Measurements from ENCODE around the gene HRNR.
"Not testable (repeated sequence)": the region's sequence is repeated elsewhere in the genome, so short reads cannot be mapped to it uniquely, and the experiment has no call there.

The HRNR gene

GRCh38 chr1:152224093-152224492 is at the start of gene HRNR:
HRNR (minus strand) TSS chr1:152224193; CDS start chr1:152223253, 940 bp downstream.
- no peaks in the 10 kb centered on the region for H3K4me1 Mint-ChIP-seq
- no peak within 1 kb of the TSS for H3K27ac Mint-ChIP-seq
- H3K4me3 Mint-ChIP-seq, result no peak within 1 kb of the TSS
- DNase-seq, result no peak
- no peak for ATAC-seq
- no peaks in the 10 kb centered on the region for H3K27me3 Mint-ChIP-seq
- H3K9me3 Mint-ChIP-seq, result peaks cover 0 to 4% of the 10 kb centered on the region in 2 donors

- not testable (repeated sequence) for ATAC-seq
These were observed 32.4 kb upstream of the HRNR start for GRCh38 chr1:152256394-152256793.

DNA sequence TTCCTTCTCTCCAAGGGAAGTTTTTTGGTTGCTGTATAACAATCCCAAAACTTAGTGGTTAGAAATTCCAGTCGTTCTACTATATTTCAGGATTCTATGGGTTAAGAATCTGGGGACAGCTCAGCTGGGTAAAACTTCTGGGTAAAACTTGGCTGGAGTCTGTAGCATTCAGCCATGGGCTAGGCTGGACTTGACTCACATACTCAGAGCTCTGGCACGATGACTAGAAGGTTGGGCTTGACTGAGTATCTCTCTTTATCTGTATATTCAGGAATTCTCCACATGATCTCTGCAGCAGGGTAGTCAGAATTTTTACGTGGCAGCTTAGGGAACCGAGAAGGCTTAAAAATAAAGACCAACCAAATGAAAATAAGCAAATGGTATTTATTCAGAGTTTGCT is 28.2 kb upstream of the HRNR start:
- DNase-seq, result no peak
- no peak for ATAC-seq
- H3K27me3 Mint-ChIP-seq, result no peaks in the 10 kb centered on the region
- H3K4me3 Mint-ChIP-seq, result no peak overlapping the region
- no peaks in the 10 kb centered on the region for H3K4me1 Mint-ChIP-seq
- no peaks in the 10 kb centered on the region for H3K9me3 Mint-ChIP-seq
- H3K27ac Mint-ChIP-seq, result no peak overlapping the region

More at GRCh38 chr1:152256394-152256793, 32.4 kb upstream of the HRNR start:
- not testable (repeated sequence) for H3K4me1 Mint-ChIP-seq, H3K27ac Mint-ChIP-seq, H3K4me3 Mint-ChIP-seq, H3K27me3 Mint-ChIP-seq, DNase-seq
- H3K9me3 Mint-ChIP-seq, result peaks cover 8 to 13% of the 10 kb centered on the region in 2 donors

- H3K4me3 Mint-ChIP-seq, result no peak overlapping the region
- ATAC-seq (no peak), DNase-seq (no peak)
- H3K27me3 Mint-ChIP-seq, result peaks cover 7% of the 10 kb centered on the region
- H3K4me1 Mint-ChIP-seq, result no peaks in the 10 kb centered on the region
- no peaks in the 10 kb centered on the region for H3K9me3 Mint-ChIP-seq
- no peak overlapping the region for H3K27ac Mint-ChIP-seq
These were observed 27.4 kb upstream of the HRNR start for GRCh38 chr1:152251391-152251790.

DNA sequence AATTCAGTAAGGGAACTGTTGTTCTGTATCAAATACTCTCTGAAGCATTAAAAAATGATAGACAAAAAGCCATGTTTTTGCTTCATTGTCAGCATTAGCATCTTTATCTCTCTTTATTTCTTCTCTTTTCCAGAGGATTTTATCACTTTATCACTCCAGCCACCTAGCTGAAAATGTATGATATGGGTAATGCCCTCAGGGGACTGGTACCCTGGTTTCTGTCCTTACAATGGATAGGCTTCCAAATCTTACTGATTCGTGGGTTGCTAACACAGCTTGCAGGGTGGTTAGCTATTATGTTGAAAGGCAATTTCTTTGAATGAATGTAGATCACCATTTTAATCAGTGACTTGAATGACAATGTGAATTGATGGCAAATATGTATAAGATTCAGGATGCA is 23.3 kb upstream of the HRNR start:
- no peak for DNase-seq
- Mint-ChIP-seq H3K4me1 (no peaks in the 10 kb centered on the region), H3K27me3 (peaks cover 10% of the 10 kb centered on the region), H3K4me3 (no peak overlapping the region), H3K9me3 (no peaks in the 10 kb centered on the region), H3K27ac (no peak overlapping the region)
- ATAC-seq, result no peak

GRCh38 chr1:152244576-152245273 is 20.7 kb upstream of the HRNR start:
- Mint-ChIP-seq H3K27ac (no peak overlapping the region), H3K4me1 (no peaks in the 10 kb centered on the region), H3K27me3 (peaks cover 22% of the 10 kb centered on the region), H3K9me3 (no peaks in the 10 kb centered on the region), H3K4me3 (no peak overlapping the region)
- DNase-seq (no peak), ATAC-seq (no peak)

DNA sequence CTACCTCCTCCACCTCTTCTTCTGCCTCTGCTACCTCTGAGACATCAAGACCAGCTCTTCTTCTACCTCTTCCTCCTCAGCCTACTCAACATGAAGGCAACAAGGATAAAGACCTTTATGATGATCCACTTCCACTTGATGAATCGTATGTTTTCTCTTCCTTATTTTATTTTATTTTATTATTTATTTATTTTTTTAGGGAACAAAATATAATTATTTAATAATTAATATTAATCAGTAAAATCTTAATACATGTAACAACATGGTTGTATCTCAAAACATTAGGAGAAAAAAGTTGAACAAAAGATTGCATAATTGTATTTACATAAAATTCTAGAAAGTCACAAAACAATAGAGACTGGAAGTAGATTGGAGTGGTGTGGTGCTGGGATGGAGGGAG is 13.1 kb upstream of the HRNR start:
- H3K4me1 Mint-ChIP-seq, result no peaks in the 10 kb centered on the region

DNA sequence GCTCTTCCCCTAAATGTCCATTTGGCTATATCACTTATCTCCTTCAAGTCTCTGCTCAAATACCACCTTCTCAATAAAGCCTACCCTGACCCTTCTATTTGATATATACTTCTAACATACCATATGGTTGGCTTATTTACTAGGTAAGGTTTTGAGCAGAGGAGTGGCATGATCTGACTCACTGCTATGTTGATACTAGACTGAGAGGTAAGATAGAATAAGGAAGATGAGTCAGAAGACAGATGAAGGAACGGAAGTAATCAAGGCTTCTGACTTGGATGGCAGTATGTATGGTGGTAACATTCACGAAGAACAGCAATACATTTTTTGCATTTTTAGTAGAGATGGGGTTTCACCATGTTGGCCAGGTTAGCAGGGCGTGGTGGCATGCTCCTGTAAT is 4.8 kb upstream of the HRNR start:
- no peak for ATAC-seq
- H3K27ac Mint-ChIP-seq, result no peak overlapping the region

More for the DNA sequence above, 13.1 kb upstream of the HRNR start:
- Mint-ChIP-seq H3K9me3 (no peaks in the 10 kb centered on the region), H3K27me3 (peaks cover 19% of the 10 kb centered on the region), H3K27ac (no peak overlapping the region), H3K4me3 (no peak overlapping the region)
- ATAC-seq (no peak), DNase-seq (no peak)

DNA sequence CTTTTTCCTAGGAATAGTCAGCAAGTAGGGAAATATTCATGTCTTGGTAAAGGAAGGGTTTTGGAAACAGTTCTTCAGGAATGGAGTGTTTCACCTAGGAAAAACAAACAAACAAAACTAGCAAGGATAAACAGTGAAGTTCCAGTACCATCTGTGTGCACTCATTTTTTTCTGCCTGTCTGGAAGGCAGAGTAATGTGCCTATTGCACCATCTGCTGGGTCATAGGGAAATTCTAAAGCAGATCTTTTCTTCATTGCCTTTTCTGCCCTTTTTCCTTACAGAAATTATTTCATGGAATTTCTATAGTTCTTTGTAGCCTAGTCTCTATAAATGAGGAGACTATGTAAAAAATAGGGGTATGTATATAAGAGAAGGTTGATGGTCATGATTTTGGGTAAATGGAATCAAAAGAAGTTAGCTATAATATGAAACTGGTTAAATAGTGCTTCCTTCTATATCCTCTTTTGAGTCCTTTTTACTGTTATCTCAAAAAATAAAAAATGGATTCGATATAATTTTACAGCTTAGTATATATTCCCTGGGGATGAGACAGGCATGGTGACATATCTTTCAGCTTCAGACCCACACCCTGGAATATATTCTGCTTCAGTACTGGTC is 3.4 kb upstream of the HRNR start:
- no peak for ATAC-seq
- Mint-ChIP-seq H3K4me1 (no peaks in the 10 kb centered on the region), H3K27me3 (no peaks in the 10 kb centered on the region), H3K4me3 (no peak overlapping the region), H3K9me3 (no peaks in the 10 kb centered on the region), H3K27ac (no peak overlapping the region)
- no peak for DNase-seq

More for the DNA sequence above, 4.8 kb upstream of the HRNR start:
- no peak for DNase-seq
- H3K9me3 Mint-ChIP-seq, result no peaks in the 10 kb centered on the region
- no peaks in the 10 kb centered on the region for H3K27me3 Mint-ChIP-seq
- H3K4me1 Mint-ChIP-seq, result no peaks in the 10 kb centered on the region
- H3K4me3 Mint-ChIP-seq, result no peak overlapping the region

- no peak for ATAC-seq
These were observed 1.7 kb upstream of the HRNR start for GRCh38 chr1:152225678-152226077.

DNA sequence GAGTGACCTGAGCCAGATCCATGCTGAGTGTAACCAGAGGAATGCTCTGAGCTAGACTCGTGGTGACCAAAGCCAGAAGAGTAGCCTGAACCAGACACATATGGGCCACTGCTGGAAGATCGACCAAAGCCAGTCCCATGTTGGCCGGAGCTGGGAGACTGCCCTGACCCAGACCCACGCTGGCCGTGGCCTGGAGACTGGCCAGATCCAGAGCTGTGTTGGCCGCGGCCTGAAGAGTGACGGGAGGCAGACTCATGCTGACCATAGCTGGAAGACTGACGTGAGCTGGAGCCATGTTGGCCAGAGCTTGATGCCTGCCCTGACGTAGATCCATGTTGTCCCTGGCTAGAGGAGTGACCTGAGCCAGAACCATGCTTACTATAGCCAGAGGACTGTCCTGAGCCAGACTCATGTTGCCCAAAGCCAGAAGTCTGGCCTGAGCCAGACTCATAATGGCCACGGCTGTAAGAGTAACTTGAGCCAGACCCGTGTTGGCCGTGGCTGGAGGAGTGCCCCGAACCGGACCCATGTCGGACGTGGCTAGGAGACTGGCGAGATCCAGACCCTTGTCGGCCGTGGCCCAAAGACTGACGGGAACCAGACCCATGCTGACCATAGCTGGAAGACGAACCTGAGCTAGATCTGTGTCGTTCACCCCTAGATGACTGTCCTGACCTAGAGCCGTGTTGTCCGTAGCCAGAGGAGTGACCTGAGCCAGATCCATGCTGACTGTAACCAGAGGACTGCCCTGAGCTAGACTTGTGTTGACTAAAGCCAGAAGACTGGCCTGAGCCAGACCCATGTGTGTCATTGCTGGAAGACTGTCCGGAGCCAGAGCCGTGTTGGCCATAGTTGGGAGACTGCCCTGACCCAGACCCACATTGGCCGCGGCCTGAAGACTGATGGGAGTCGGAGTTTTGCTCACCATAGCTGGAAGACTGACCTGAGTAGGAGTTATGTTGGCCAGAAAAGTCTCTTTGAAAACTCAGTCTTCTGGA is 3.5 kb downstream of the HRNR start:
- H3K27ac Mint-ChIP-seq, result no peak overlapping the region
- H3K9me3 Mint-ChIP-seq, result peaks cover 0 to 11% of the 10 kb centered on the region in 2 donors
- no peaks in the 10 kb centered on the region for H3K4me1 Mint-ChIP-seq
- ATAC-seq, result no peak
- no peak overlapping the region for H3K4me3 Mint-ChIP-seq
- H3K27me3 Mint-ChIP-seq, result no peaks in the 10 kb centered on the region
- DNase-seq, result no peak

More at GRCh38 chr1:152225678-152226077, 1.7 kb upstream of the HRNR start:
- H3K4me3 Mint-ChIP-seq, result no peak overlapping the region
- H3K27ac Mint-ChIP-seq, result no peak overlapping the region
- no peaks in the 10 kb centered on the region for H3K4me1 Mint-ChIP-seq
- no peaks in the 10 kb centered on the region for H3K27me3 Mint-ChIP-seq
- no peak for DNase-seq
- H3K9me3 Mint-ChIP-seq, result no peaks in the 10 kb centered on the region

DNA sequence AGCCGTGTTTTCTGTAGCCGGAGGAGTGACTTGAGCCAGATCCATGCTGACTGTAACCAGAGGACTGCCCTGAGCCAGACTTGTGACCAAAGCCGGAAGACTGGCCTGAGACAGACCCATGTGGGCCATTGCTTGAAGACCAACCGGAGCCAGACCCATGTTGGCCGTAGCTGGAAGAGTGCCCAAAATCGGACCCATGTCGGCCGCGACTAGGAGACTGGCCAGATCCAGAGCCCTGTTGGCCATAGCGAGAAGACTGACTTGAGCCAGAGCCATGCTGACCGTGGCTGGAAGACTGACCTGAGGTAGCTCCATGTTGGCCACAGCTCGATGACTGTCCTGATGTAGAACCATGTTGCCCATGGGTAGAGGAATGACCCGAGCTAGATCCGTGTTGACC is 4.6 kb downstream of the HRNR start:
- H3K4me1 Mint-ChIP-seq, H3K27me3 Mint-ChIP-seq, DNase-seq, H3K4me3 Mint-ChIP-seq, ATAC-seq, H3K27ac Mint-ChIP-seq: not testable (repeated sequence)
- H3K9me3 Mint-ChIP-seq, result peaks cover 0 to 11% of the 10 kb centered on the region in 2 donors

DNA sequence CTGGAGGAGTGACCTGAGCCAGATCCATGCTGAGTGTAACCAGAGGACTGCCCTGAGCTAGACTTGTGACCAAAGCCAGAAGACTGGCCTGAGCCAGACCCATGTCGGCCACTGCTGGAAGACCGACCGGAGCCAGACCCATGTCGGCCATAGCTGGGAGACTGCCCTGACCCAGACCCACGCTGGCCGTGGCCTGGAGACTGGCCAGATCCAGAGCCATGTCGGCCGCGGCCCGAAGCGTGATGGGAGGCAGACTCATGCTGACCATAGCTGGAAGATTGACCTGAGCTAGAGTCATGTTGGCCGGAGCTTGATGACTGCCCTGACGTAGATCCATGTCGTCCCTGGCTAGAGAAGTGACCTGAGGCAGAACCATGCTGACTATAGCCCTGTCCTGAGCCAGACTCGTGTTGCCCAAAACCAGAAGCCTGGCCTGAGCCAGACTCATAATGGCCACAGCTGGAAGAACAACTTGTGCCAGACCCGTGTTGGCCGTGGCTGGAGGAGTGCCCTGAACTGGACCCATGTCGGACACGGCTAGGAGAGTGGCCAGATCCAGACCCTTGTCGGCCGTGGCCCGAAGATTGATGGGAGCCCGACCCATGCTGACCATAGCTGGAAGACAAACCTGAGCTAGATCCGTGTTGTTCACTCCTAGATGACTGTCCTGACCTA is 5.1 kb downstream of the HRNR start:
- Mint-ChIP-seq H3K27ac (no peak overlapping the region), H3K9me3 (peaks cover 0 to 11% of the 10 kb centered on the region in 2 donors), H3K27me3 (no peaks in the 10 kb centered on the region), H3K4me3 (no peak overlapping the region), H3K4me1 (no peaks in the 10 kb centered on the region)
- no peak for DNase-seq
- ATAC-seq, result no peak

DNA sequence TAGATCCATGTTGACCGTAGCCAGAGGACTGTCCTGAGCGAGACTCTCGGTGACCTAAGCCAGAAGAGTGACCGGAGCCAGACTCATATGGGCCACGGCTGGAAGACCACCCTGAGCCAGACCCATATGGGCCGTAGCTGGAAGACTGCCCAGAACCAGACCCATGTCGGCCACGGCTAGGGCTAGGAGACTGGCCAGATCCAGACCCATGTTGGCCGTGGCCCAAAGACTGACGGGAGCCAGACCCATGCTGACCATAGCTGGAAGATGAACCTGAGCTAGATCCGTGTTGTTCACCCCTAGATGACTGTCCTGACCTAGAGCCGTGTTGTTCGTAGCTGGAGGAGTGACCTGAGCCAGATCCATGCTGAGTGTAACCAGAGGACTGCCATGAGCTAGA is 8.4 kb downstream of the HRNR start:
- H3K4me3 Mint-ChIP-seq, DNase-seq, H3K27me3 Mint-ChIP-seq, H3K4me1 Mint-ChIP-seq, ATAC-seq, H3K27ac Mint-ChIP-seq: not testable (repeated sequence)
- peaks cover 0 to 11% of the 10 kb centered on the region in 2 donors for H3K9me3 Mint-ChIP-seq

DNA sequence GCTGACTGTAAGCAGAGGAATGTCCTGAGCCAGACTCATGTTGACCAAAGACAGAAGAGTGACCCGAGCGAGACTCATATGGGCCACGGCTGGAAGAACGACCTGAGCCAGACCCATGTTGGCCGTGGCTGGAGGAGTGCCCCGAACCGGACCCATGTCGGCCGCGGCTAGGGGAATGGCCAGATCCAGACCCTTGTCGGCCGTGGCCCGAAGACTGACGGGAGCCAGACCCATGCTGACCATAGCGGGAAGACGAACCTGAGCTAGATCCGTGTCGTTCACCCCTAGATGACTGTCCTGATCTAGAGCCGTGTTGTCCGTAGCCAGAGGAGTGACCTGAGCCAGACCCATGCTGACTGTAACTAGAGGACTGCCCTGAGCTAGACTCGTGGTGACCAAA is 9.1 kb downstream of the HRNR start:
- ATAC-seq, H3K27ac Mint-ChIP-seq, DNase-seq, H3K4me1 Mint-ChIP-seq, H3K27me3 Mint-ChIP-seq, H3K4me3 Mint-ChIP-seq: not testable (repeated sequence)
- peaks cover 0 to 11% of the 10 kb centered on the region in 2 donors for H3K9me3 Mint-ChIP-seq

All from stimulated activated naive CD8-positive, alpha-beta T cell treated with anti-CD3 and anti-CD28 coated beads, Interleukin-15, amount 100 ng/mL, for 72 hours (primary cell).